Stimulated activated CD8-positive, alpha-beta memory T cell treated with anti-CD3 and anti-CD28 coated beads, Interleukin-12 subunit alpha, Interleukin-12 subunit beta, amount 100 ng/mL, for 24 hours (primary cell): Measurements from ENCODE around the gene COL12A1.

ENCODE experiments used
- DNase-seq: peaks from one replicate; pipeline ENCODE4 v3.0.0-alpha.2; 2020; ENCODE audit errors: extremely low read depth

Gene COL12A1

GRCh38 chr6:75096966-75097365 lies 108.9 kb downstream of the COL12A1 start:
- no peak for DNase-seq

DNA sequence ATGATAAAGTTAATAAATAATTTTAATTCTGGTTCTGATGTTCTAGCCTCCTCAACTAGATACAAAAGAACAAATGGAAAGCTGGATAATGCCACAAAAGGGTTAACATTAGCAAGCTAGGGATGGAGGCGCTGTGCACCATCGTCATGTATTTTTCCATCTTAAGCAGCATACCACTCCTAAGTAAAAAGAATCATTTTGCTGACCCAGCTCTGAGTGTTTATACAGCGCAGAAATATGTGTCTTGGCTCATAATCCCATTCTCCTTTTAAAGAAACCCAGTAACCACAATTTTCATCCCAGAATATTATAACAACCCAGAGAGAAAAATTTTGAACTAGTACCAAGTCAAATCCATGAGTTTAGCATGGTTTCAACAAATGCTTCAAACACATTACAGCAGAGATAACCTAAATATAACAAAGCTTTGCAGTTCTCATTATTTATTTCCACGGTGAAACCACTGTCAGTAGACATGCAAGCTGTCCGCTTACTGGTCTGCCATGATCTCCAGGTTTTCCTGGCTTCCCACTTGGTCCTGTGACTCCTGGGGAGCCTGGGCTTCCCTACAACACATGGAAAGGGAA lies 111.1 kb downstream of the COL12A1 start:
- no peak for DNase-seq

- no peak for DNase-seq
These were observed 114.2 kb downstream of the COL12A1 start for GRCh38 chr6:75091467-75092190.

DNA sequence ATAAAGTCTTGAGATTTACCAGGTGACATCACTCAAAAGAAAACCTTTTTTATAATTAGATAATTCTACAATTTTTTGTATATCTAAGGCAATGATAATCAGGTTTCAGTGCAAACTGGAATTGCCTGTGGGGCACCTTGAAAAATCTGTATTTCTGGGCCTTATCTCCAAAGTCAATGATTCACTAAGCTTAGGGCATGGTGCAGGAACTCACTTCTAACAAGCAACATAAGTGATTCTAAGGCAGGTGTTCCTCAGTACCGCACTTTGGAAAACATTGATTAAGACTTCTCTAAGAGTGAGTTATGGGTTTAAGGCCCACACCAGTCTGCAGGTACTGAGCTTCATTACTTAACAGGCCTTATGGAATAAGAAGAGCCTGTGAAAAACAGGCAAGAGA lies 115.3 kb downstream of the COL12A1 start:
- DNase-seq, result no peak

DNA sequence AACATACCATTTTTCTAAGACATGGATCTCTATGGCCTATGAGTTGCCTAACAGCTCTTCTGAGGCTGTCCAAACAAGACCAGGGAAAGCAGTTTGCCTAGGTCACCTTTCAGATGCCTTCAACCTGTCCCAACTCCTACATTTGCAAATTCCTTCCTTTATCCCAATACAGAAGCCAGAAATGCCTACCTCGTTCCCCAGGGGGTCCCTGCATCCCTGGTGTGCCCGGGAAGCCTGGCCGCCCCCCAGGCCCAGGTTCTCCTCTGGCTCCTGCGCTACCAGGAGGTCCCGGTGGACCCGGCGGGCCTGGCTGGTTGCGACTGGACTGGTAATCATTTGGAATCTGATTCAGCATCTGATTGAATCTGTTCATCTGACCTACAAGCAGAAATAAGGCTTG lies 115.9 kb downstream of the COL12A1 start:
- DNase-seq, result no peak

DNA sequence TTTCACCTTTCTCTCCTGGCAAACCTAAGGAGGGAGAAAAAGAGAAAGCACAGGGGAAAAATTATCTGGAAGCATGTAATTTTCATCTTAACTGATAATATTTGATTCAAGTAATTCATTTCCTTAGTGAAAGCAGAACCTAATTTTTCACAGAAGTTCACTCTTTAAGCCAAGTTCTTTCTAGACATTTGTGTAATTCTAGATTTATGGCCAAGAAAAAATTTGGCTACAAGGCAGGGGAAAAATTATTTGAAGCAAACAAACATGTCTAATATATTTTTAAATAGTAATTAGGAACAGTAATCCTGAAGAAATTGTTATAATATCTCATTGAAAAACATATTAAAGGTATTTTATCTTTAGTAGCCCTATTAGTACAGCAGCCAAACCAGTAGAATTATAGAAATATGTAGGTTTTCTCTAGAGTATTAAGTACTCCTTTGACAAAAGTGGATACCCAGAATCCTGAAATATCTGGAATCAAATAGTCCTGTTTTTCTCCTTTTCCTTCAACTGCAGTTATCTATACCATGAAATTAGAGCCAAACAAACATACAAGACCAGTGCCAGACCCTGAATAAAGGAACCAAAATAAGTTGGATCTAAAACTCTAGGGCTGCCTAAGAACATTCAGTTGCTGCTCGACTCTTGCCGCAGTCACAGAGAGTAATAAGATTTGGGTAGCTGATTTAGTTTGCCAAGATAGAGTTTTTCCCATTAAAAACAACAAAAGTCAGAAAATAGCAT lies 116.5 kb downstream of the COL12A1 start:
- no peak for DNase-seq

- no peak for DNase-seq
These were observed 119.8 kb downstream of the COL12A1 start for GRCh38 chr6:75085931-75086635.

- DNase-seq, result no peak
These were observed 120.9 kb downstream of the COL12A1 start for GRCh38 chr6:75084872-75085381.

- DNase-seq, result no peak
These were observed 121.8 kb downstream of the COL12A1 start for GRCh38 chr6:75084018-75084417.

- no peak for DNase-seq
These were observed 123.9 kb downstream of the COL12A1 start for GRCh38 chr6:75081921-75082320.

- DNase-seq, result no peak
These were observed 124.8 kb downstream of the COL12A1 start for GRCh38 chr6:75081047-75081446.

DNA sequence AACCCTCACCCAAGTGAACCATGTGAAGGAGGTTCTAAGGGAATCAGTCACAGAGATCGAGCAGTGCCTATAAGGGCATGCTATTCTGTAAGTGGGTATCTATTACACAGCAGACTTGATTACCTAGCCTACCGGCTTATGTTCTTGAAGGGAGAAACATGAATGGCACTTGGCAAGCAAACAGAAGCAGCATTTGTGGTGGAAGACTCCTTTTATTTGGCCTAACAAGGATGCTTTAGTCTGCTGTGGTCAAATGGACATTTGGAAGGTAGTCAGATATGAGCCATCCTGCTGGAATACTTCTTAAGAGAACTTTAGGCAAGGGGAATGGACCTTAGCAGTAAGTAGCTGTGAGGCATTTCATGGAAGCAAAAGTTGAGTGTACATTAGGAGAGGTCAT lies 126.3 kb downstream of the COL12A1 start:
- DNase-seq, result no peak

- no peak for DNase-seq
These were observed 128.2 kb downstream of the COL12A1 start for GRCh38 chr6:75077701-75078100.

GRCh38 chr6:75076009-75076408 lies 129.8 kb downstream of the COL12A1 start:
- no peak for DNase-seq

- no peak for DNase-seq
These were observed 135.6 kb downstream of the COL12A1 start for GRCh38 chr6:75070244-75070643.

- no peak for DNase-seq
These were observed 140.3 kb downstream of the COL12A1 start for GRCh38 chr6:75065523-75065922.

GRCh38 chr6:75052491-75052890 lies 153.4 kb downstream of the COL12A1 start:
- no peak for DNase-seq

DNA sequence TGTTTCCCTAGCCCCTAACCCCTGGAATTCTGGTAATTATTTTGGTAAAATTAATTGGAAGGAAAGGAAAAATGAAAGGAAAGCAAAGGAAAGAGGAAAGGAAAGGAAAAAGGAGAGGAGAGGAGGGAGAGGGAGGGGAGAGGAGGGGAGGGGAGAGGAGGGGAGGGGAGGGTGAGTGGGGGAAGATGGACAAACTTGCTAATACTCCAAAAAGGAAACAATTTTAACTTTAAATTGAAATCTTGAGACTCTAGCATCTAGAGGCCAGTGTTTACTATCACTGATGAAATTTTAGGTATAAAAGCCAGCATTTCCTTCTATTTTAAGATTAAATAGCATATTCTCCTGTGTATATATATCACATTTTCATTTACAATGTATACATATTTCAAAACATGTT lies 156.5 kb downstream of the COL12A1 start:
- no peak for DNase-seq

DNA sequence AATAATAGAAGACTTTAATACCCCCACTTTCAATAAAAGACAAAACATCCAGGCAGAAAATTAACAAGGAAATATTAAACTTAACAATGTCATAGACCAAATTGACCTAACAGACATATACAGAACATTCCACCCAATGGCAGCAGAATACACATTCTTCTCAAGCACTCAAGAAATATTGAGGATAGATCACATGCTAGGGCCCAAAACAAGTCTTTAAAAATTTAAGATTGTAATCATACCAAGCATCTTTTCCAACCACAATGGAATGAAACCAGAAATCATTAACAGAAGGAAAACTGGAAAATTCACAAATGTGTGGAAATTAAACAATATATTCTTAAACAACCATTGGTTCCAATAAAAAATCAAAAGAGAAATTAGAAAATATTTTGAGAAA lies 161.0 kb downstream of the COL12A1 start:
- no peak for DNase-seq

GRCh38 chr6:75041381-75041780 lies 164.5 kb downstream of the COL12A1 start:
- no peak for DNase-seq
